Fibroblast of lung (primary cell): Measurements from ENCODE around the gene ARRDC4.

ENCODE experiments used
- EZH2 ChIP-seq: IDR thresholded peaks from 2 replicates; pipeline ENCODE4 v1.5.1; 2012; ENCODE audit warnings: low read length, control low read depth, mild to moderate bottlenecking; ENCODE audit errors: missing control alignments
- TF ChIP-seq, protein P1 (sequence below), 2 donors: IDR thresholded peaks in 1 of 2; conservative IDR thresholded peaks in 1 of 2; 1 replicate in 1 of 2; 2 replicates in 1 of 2; pipeline ENCODE4 v1.5.1; 2011 to 2012; ENCODE audit warnings: low read length in 2 of 2, control low read depth in 1 of 2, inconsistent platforms in 1 of 2, low read depth in 1 of 2, mild to moderate bottlenecking in 1 of 2

DNA sequence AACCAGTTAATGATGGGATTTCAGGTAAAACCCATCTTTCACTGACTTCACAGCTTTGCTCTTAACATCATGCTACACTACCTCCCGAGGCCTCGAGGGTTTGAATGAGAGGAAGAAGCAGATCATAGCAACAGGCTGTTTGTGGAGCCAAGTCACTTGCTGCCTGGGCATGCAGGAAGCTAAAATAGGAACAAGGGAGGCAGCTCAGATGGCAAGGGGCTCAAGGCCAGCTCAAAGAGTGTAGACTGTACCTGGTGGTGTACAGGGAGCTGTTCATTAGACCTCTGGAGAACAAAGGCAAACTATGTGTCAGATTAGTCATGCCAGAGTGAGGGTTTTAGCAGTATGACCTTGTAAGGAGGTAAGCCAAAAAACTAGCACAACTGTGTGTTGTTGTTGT lies 28.8 kb downstream of the ARRDC4 start:
- TF ChIP-seq, protein P1, sequence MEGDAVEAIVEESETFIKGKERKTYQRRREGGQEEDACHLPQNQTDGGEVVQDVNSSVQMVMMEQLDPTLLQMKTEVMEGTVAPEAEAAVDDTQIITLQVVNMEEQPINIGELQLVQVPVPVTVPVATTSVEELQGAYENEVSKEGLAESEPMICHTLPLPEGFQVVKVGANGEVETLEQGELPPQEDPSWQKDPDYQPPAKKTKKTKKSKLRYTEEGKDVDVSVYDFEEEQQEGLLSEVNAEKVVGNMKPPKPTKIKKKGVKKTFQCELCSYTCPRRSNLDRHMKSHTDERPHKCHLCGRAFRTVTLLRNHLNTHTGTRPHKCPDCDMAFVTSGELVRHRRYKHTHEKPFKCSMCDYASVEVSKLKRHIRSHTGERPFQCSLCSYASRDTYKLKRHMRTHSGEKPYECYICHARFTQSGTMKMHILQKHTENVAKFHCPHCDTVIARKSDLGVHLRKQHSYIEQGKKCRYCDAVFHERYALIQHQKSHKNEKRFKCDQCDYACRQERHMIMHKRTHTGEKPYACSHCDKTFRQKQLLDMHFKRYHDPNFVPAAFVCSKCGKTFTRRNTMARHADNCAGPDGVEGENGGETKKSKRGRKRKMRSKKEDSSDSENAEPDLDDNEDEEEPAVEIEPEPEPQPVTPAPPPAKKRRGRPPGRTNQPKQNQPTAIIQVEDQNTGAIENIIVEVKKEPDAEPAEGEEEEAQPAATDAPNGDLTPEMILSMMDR (conservative IDR thresholded peaks at IDR 0.05 in 1 of 2, IDR thresholded peaks at IDR 0.05 in 1 of 2; ENCODE audit: low read depth in 1 of 2, low read length in 2 of 2), result no peak
- TF ChIP-seq EZH2, result no peak
